T-helper 1 cell (primary cell): Measurements from ENCODE around the gene KRT9.
"Not testable (repeated sequence)": the region's sequence is repeated elsewhere in the genome, so short reads cannot be mapped to it uniquely, and the experiment has no call there.

ENCODE experiments used
- DNase-seq, 5 donors: peaks; one replicate each; pipeline ENCODE4 v3.0.0-alpha.2; 2012 to 2020
- total RNA-seq, 4 donors: gene quantifications; one replicate each; lab custom pipeline; 2026; lab: John Stamatoyannopoulos, UW

The KRT9 gene
- total RNA-seq: 0 reads per million in 4 donors

DNA sequence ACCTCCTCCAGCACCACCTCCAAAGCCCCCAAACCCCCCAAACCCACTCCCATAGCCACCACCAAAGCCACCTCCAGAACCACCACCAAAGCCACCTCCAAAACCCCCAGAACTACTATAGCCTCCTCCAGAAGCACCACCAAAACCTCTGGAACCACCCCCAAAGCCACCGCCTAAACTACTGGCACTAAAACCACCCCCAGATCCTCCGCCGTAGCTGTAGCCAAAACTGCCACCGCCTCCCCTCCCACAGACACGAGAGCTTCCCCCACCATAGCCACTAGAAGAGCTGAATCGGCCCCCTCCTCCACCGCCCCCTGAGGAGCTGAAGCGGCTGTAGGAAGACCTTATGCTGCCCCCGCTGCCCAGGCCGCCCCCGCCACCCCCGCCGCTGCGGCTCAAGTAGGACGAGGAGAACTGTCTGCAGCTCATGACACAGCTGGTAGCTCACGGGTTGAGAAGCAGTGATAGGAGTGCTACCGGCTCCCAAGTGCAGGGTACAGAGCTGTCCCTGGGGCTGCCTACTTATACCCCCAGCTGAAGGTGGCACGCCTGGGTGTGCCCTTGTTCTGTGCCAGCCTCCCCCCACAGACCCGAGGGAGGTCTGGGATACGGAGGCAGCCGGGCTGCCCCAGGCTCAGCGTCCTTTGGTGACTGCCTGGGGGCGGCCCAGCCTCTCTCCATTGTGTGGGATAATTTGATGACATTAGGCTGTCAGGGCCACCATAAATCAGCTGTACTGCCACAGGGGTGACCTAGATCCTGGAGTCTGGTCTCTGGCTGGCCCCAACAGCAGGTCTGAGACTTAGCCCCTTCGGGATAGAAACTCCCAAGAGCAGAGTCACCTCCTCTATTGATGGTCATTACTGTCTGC lies at the start of gene KRT9:
Gene KRT9, minus strand, starts transcription at position 499 of the 874 bp plus-strand sequence. Its CDS starts 67 bp downstream, at position 432.
- DNase-seq: no peak

DNA sequence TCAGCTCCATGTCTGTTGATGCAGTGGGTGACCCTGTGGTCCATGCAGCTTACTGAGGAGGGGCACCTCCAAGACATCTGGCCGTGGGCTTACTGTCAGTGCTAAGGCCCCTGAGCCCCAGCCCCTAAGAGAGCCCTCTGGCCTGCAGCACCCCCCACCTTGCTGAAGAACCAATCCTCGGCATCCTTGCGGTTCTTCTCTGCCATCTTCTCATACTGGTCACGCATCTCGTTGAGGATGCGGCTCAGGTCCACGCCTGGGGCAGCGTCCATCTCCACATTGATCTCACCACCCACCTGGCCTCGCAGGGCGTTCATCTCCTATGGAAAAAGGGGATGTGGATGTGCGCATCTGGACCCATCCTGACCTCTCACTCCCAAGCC lies 49.6 kb upstream of the KRT9 start:
- not testable (repeated sequence) for DNase-seq

DNA sequence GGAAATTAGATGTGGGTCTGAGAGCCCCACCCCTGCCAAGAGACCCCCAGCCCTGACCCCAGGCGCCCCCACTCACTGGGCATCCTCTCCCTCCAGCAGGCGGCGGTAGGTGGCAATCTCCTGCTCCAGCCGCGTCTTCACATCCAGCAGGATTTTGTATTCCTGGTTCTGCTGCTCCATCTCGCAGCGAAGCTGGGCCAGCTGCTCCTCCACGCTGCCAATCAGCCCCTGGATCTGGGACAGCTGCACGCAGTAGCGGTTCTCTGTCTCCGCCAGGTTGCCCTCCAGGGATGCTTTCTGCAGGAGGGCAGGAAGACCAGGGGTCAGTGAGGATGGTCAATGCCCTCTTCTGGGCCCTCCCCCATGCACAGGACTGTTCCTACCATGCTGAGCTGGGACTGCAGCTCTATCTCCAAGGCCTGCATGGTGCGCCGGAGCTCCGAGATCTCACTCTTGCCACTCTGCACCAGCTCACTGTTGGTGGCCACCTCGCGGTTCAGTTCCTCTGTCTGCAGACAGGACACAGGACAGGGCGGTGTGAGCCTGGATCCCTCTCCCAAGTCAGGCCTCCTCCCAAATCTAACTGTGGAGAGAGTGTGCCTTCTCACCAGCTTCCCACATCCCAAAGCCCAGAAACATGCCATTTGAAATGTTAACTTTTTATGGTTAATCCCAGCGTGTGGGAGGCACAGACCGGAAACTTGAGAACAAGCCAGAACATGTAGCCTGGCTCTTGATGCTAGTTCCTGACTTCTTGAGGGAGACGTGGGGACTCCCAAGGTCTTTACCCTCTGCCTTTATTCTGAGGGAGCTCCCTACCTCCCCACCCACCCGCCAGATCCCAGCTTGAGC lies 49.0 kb upstream of the KRT9 start:
- DNase-seq: no peak

- DNase-seq: not testable (repeated sequence)
Observed at GRCh38 chr17:41619927-41620582, 48.2 kb upstream of the KRT9 start.

DNA sequence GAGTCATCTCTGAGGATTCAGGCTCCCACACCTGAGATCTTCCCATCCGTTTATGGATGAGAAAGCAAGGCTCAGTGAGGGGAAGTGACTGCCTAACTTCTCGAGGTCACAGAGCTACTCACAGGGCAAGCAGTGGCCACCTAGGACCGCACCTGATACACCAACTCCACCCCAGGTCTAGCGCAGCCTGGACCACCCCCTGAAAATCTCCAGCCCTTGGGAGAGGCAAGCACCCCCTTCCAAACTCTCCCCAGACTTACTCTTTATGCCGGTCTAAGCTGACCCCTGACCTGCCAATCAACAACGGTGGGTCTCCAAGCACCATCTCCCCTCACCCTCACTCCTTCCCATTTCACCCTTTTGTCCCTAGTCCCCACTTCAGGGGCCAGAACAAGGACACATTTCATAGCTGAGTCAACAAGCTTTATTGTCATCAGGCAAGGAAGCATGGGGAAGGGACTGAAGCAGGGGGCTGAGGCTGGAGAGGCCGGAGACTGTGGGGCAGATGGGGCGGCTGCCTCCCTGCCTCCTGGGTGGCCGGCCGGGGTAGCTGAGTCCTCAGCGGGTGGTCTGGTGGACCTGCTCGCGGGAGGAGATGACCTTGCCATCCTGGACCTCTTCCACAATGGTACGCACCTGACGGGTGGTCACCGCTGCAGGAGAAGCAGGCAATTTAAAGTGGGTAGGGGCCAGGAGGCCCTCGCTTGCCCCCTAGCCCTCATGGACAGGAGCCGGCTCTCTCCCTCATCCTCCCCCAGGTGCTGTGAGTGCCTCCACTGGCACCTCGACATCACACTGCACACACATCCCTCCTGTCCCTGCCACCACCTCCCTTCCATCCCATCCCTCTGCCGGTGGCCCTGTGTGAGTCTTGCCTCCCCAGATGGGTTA lies 47.4 kb upstream of the KRT9 start:
- no peak for DNase-seq

GRCh38 chr17:41618341-41619035 lies 46.6 kb upstream of the KRT9 start:
- DNase-seq: no peak

- no peak for DNase-seq
Observed at GRCh38 chr17:41617698-41618097, 45.8 kb upstream of the KRT9 start.

DNA sequence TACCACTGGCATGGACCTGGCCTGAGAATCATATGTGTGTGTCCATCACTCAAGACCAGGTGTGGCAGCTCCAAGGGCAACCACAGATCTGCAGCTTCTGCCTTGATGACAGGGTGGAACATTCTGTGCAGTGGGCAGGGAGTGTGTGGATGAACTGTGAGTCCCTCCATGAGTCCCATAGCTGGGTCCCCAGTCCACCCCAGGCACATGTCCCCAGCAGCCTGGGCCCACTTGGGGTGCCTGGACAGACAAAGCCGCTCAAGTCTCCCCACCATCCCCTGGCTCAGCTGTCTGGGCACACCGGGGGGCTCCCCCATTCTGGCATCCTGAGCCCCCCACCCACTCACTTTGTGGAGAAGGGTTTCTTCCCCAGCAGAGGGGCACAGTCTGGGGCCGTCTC lies 45.3 kb upstream of the KRT9 start:
- DNase-seq: no peak

GRCh38 chr17:41616486-41616885 lies 44.6 kb upstream of the KRT9 start:
- not testable (repeated sequence) for DNase-seq

- no peak for DNase-seq
Observed at GRCh38 chr17:41615454-41615853, 43.6 kb upstream of the KRT9 start.

- not testable (repeated sequence) for DNase-seq
Observed at GRCh38 chr17:41614767-41615166, 42.9 kb upstream of the KRT9 start.

- DNase-seq: no peak
Observed at GRCh38 chr17:41614098-41614497, 42.2 kb upstream of the KRT9 start.

DNA sequence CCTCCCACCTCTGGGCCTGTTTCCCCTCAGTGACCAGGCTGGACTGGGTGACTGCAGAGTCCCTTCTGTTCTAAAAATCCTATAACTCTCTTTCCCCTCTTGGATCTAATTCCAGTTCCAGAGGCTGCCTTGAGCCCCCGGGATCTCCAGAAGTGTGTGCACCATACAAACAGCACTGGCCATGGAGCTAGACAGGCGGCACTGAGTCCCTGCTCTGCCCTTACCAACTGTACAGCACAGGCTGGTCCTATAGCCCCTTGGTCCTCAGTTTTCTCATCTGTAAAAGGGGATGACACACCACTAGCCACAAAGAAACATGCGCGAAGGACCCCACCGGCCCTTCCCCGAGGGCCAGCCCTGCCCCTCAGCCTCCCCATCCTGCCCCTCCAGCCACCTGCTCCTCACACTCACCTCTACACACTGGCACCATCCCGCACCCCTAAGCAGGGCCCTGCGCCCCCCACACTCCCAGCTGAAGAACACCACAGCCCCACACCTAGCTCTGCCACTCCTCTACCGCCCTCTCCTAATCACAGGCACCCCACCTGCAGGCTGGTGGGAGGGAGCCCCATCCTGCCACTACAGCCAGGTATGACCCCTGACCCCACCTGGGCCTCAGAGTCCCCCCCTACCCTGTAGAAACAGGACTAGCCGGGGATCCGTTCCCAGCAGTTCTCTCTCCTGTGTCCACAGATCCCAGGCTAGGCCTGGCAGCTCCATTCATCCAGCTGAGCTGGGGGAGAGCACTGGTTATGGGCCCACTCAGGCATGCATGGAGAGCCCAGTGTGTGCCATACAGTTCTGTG lies 41.6 kb upstream of the KRT9 start:
- DNase-seq: no peak

DNA sequence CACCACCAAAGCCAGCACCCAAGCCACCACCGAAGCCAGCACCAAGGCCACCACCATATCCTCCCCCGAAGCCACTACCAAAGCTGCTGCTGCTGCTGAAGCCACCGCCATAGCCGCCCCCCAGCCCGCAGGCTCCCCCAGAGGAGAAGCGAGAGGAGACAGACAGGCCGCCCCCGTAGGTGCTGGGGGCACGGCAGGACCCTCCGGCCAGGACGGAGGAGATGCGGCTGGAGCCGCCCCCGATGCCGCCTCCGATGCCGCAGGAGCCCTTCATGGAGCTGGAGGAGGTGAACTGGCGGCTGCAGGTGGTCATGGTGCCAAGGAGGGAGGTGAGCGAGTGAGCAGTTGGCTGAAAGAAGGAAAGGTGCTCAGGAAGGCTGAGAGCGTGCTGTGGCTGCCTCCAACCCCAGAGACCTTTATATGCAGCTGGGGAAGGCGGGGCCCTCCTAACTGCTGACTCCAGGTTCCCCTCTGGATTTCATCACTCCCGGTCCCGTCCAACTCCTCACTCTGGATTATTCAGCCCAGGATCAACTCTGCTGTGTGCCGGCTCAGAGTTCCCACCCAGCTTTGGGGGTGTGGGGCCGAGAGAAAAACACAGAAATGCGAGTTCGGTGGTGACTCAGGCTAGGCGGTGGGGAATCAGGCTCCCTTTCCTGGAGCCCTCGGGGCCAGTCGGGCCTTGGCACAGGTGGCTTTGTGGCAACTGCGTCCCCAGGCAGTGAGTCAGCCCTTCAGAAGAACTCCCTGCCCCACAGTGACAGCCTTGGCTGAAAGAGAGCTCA lies 40.7 kb upstream of the KRT9 start, which contains the start of gene KRT16:
Gene KRT16, minus strand, starts transcription at position 392 of the 785 bp plus-strand sequence. Its CDS starts 79 bp downstream, at position 313.
- not testable (repeated sequence) for DNase-seq

DNA sequence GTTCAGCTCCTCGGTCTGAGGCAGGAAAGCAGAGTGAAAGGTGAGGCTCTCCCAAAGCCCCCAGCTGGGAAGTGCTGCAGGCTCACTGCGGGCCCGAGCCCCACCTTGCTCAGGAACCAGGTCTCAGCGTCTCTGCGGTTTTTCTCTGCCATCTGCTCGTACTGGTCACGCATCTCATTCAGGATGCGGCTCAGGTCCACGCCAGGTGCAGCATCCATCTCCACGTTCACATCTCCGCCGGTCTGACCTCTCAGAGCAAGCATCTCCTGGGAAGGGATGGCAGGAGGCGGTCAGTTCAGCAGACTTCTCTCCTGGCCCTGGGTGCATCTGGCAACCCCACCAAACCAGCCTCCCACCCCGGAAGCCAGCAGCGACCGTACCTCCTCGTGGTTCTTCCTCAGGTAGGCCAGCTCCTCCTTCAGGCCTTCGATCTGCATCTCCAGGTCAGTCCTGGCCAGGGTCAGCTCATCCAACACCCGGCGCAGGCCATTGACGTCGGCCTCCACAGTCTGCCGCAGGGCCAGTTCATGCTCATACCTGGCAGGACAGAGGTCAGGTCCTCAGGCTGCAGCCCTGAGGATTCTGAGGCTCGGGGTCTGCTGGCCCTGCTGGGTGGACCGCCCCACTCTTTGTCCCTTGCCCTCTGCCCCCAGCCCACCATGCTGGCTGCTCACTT lies 39.2 kb upstream of the KRT9 start:
- DNase-seq: no peak

- not testable (repeated sequence) for DNase-seq
Observed at GRCh38 chr17:41610061-41610517, 38.2 kb upstream of the KRT9 start.

GRCh38 chr17:41606930-41607329 lies 35.1 kb upstream of the KRT9 start:
- not testable (repeated sequence) for DNase-seq

- no peak for DNase-seq
Observed at GRCh38 chr17:41602524-41602923, 30.7 kb upstream of the KRT9 start.

DNA sequence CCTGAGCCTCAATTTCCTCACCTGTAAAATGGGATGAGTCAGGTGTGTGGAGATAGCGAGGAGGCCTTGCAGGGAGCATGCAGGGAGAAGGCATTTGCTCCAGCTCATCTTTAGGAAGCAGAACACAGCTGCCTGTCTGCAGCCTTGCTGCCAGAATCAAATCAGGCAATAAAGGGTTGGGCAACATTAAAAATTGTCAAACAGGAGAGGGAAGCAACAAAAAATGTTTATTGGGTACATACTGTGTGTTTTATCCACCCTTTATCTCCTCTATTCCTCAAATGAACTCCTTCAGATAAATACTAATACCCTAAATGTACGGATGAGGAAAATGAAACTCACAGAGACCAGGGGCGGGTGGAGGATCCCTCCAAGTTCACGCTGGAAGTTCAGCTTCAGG lies 28.5 kb upstream of the KRT9 start:
- no peak for DNase-seq
